K562 (cell line): Measurements from ENCODE around the gene HPS5. TPM values are rescaled to one million over a fixed set of nuclear protein-coding genes. Genes with fewer than 3 reads are reported as not detected.

Source experiments
- ATAC-seq: fragments of 200-7000 bp; cut with Tn5 transposase; 3 replicates; pipeline ENCODE4 v1.9.1; 2020; ENCODE audit warnings: moderate library complexity
- BruUV-seq: library from RNA; stranded (reverse); fragments of 400-500 nt; replicated peaks from 2 replicates; lab custom pipeline; 2021; lab: Mats Ljungman, UMichigan
- CTCF ChIA-PET: fragments of 300-600 bp; formaldehyde crosslinking; extraction: SDS; loops from one replicate; lab custom pipeline; 2021; ENCODE audit warnings: low intra/inter-chr PET ratio; lab: Yijun Ruan, JAX
- POLR2A ChIA-PET: fragments of 300-600, 350-650 bp; sonication (Branson Sonifier 250); formaldehyde crosslinking; extraction: SDS; loops from one replicate; lab custom pipeline; 2021; ENCODE audit warnings: antibody characterized with exemption, inconsistent platforms; lab: Yijun Ruan, JAX
- DNase-seq, 4 experiments: peaks; one replicate each; pipeline versions ENCODE4 v3.0.0 to v3.0.0-alpha.2; 2011 to 2018; ENCODE audit warnings: low spot score in 3 of 4, mixed read lengths in 3 of 4; ENCODE audit errors: extremely low read depth in 1 of 4
- FAIRE-seq: peaks from 2 replicates; lab custom pipeline; 2011; peaks lifted over from hg19 to GRCh38; lab: Jason Lieb, UNC
- H2AFZ ChIP-seq: 2 replicates; pipeline ENCODE4 v1.6.0; 2011; ENCODE audit warnings: low read depth, low read length, control low read depth, inconsistent platforms
- H3K27ac ChIP-seq: fragments of 200-600 bp; 3 replicates; pipeline ENCODE4 v1.8.0; 2011; ENCODE audit warnings: low read depth, mild to moderate bottlenecking, control low read depth, inconsistent platforms, low read length, moderate library complexity, mixed read lengths; ENCODE audit errors: extremely low read depth
- H3K27me3 ChIP-seq, 2 experiments: fragments of 300-600 bp in 1 of 2; 2 replicates in 1 of 2; 3 replicates in 1 of 2; pipeline versions ENCODE4 v1.6.0 to v1.8.0; 2011; ENCODE audit warnings: inconsistent platforms in 2 of 2, low read length in 2 of 2, mild to moderate bottlenecking in 1 of 2, mixed read lengths in 1 of 2, moderate library complexity in 1 of 2; ENCODE audit not compliant: control insufficient read depth in 2 of 2, insufficient read depth in 2 of 2
- H3K36me3 ChIP-seq: fragments of 300-600 bp; 3 replicates; pipeline ENCODE4 v1.8.0; 2011; ENCODE audit warnings: mild to moderate bottlenecking, low read length, inconsistent platforms; ENCODE audit not compliant: control insufficient read depth, insufficient read depth
- H3K4me1 ChIP-seq, 2 experiments: fragments of 200-600 bp in 1 of 2; replicated peaks in 1 of 2; 2 replicates in 1 of 2; 3 replicates in 1 of 2; pipeline versions ENCODE4 v1.5.1 to v1.8.0; 2011; ENCODE audit warnings: inconsistent platforms in 2 of 2, low read length in 2 of 2, mild to moderate bottlenecking in 1 of 2, mixed read lengths in 1 of 2, moderate library complexity in 1 of 2; ENCODE audit not compliant: control insufficient read depth in 2 of 2, insufficient read depth in 2 of 2
- H3K4me2 ChIP-seq: 2 replicates; pipeline ENCODE4 v1.6.1; 2011; ENCODE audit warnings: low read length, control low read depth, inconsistent platforms, mixed read lengths; ENCODE audit not compliant: insufficient read depth
- H3K4me3 ChIP-seq: fragments of 200-600 bp; sonication (generic), shearing (Covaris generic); 2 replicates; pipeline ENCODE4 v1.5.1; 2016; ENCODE audit warnings: control low read depth, inconsistent platforms
- H3K79me2 ChIP-seq: fragments of 200-600 bp; 3 replicates; pipeline ENCODE4 v1.8.0; 2011; ENCODE audit warnings: low read length, inconsistent platforms; ENCODE audit not compliant: control insufficient read depth, insufficient read depth
- H3K9ac ChIP-seq, 2 experiments: 2 replicates each; pipeline versions ENCODE4 v1.6.0 to v1.6.1; 2011; ENCODE audit warnings: low read depth in 2 of 2, low read length in 2 of 2, control low read depth in 1 of 2, inconsistent platforms in 1 of 2, mild to moderate bottlenecking in 1 of 2, mixed read lengths in 1 of 2; ENCODE audit not compliant: insufficient read depth in 1 of 2
- H3K9me1 ChIP-seq: one replicate; pipeline ENCODE4 v1.6.0; 2011; ENCODE audit warnings: inconsistent platforms, mild to moderate bottlenecking, low read length, moderate library complexity; ENCODE audit not compliant: control insufficient read depth, insufficient read depth
- H3K9me3 ChIP-seq: replicated peaks from 2 replicates; pipeline ENCODE4 v1.5.1; 2011; ENCODE audit warnings: low read depth, low read length, inconsistent platforms; ENCODE audit not compliant: control insufficient read depth, insufficient read depth
- H4K20me1 ChIP-seq: replicated peaks from 2 replicates; pipeline ENCODE4 v1.6.1; 2011; ENCODE audit warnings: low read length, inconsistent platforms, mixed read lengths; ENCODE audit not compliant: control insufficient read depth, insufficient read depth
- CREM ChIP-seq: IDR thresholded peaks from 2 replicates; pipeline ENCODE4 v1.6.1; 2014; ENCODE audit warnings: antibody characterized with exemption, low read depth
- CTCFL ChIP-seq: IDR thresholded peaks from 2 replicates; pipeline ENCODE4 v1.6.1; 2011; ENCODE audit warnings: borderline replicate concordance, low read depth, mild to moderate bottlenecking, moderate library complexity, low read length; ENCODE audit not compliant: insufficient read depth, poor library complexity, severe bottlenecking
- HDGF ChIP-seq: fragments of 450-650 bp; IDR thresholded peaks from 2 replicates; pipeline ENCODE4 v1.6.1; 2016
- KDM1A ChIP-seq, 2 experiments: fragments of 450-650 bp; IDR thresholded peaks; 2 replicates each; pipeline ENCODE4 v1.6.1; 2016; ENCODE audit warnings: mild to moderate bottlenecking in 2 of 2
- KDM2B ChIP-seq: fragments of 250-450 bp; sonication (Bioruptor Pico); IDR thresholded peaks from 2 replicates; pipeline ENCODE4 v1.8.0; 2021; ENCODE audit warnings: mild to moderate bottlenecking, moderate library complexity
- POLR2AphosphoS5 ChIP-seq: IDR thresholded peaks from 2 replicates; pipeline ENCODE4 v1.6.1; 2011; ENCODE audit warnings: mild to moderate bottlenecking, low read depth, low read length, moderate library complexity; ENCODE audit not compliant: control insufficient read depth, insufficient read depth
- RBM25 ChIP-seq: fragments of 200-400 bp; formaldehyde crosslinking; IDR thresholded peaks from 2 replicates; pipeline ENCODE4 v1.6.1; 2018; ENCODE audit warnings: low read length, low read depth, moderate library complexity; ENCODE audit not compliant: severe bottlenecking
- RFX5 ChIP-seq: IDR thresholded peaks from 2 replicates; pipeline ENCODE4 v1.6.1; 2011; ENCODE audit warnings: low read depth, mild to moderate bottlenecking, improper control_type of control experiment, low read length
- ZNF197 ChIP-seq: fragments of 200-800 bp; sonication (Bioruptor generic); IDR thresholded peaks from 2 replicates; pipeline ENCODE4 v1.6.1; 2016; ENCODE audit warnings: low read depth, missing genetic modification characterization, missing compliant biosample characterization
- WGBS: fragments of 100-300 bp; shearing (Covaris generic); methylation state at CpG from one replicate; pipeline ENCODE4 v1.1.6; 2016; ENCODE audit warnings: low coverage, mixed read lengths; ENCODE audit not compliant: insufficient coverage; ENCODE audit errors: missing lambda C conversion rate; 5-methylcytosine and 5-hydroxymethylcytosine counted together
- in situ Hi-C: fragments of 300-500 bp; cut with MboI; formaldehyde crosslinking; loops from 4 replicates; pipeline ENCODE4 v1.15.0; 2018; ENCODE audit warnings: inconsistent platforms, mixed read lengths
- intact Hi-C: fragments of 100-400 bp; cut with micrococcal nuclease; formaldehyde crosslinking; loops from 2 replicates; pipeline ENCODE4 v1.14.2; 2022
- polyA plus RNA-seq, 8 experiments: library from polyadenylated mRNA; depleted of rRNA in 4 of 8; stranded (reverse) in 5 of 8; unstranded in 3 of 8; fragments of >200 nt; fragmentation: Nextera tagmentation in 2 of 8; fragmentation: Illumina TruSeq in 1 of 8; extraction: Ambion mirVana in 2 of 8; extraction: Trizol in 1 of 8; gene quantifications; 2 replicates each; pipeline versions ENCODE4 v1.2.1 to v1.2.3, GENCODE V29; 2011 to 2014; ENCODE audit warnings: inconsistent platforms in 1 of 8, missing spikeins in 1 of 8
- total RNA-seq, 7 experiments: library from RNA; depleted of rRNA in 6 of 7; stranded (reverse); fragments of >200 nt in 6 of 7; fragmentation: Illumina TruSeq in 2 of 7; extraction: Trizol in 2 of 7; gene quantifications; 2 replicates each; pipeline versions ENCODE4 v1.2.1 to v1.2.3, GENCODE V29; 2011 to 2021; ENCODE audit warnings: low replicate concordance in 1 of 7

HPS5 gene
- total and polyA plus RNA-seq, 9 of the 15 experiments (the other 6 are each of a cell fraction or from before 2014, with no cell fraction given) = 12.2 to 28.1 (median 16.8) TPM

DNA sequence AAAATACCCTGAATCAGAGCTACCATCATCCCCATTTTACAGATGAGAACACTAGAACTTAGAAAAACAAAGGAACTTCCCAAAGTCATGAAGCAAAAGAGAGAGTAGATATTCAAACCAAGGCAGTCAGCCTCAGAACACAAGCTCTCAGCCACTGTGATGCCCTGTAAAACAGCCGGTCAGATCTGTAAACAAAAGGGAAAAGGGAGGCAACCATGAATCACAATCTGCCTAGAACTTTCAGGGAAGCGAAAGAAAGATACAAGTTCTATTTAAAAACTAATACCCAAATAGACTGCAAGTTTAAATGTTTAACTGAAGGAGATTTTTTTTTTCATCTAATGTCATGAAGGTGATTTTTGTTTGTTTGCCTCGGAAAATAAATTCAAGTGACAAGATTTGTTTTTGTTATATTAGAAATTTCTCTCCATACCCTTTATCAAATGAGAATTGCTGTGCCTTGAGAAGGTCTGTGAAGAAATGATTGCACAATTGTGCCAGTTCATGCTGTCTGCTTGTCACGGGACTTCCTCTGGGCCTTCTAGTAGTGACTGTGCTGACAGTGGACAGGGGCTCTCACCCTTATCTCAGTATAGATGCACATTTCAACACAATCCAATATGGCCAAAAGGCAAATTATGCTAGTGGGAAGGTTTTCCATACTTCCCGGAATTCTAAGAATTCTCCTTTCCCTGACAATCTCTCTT is 44.2 kb downstream of the HPS5 start (continued):
- TF ChIP-seq POLR2AphosphoS5 (no peak), RBM25 (peak; percentile 19)

DNA sequence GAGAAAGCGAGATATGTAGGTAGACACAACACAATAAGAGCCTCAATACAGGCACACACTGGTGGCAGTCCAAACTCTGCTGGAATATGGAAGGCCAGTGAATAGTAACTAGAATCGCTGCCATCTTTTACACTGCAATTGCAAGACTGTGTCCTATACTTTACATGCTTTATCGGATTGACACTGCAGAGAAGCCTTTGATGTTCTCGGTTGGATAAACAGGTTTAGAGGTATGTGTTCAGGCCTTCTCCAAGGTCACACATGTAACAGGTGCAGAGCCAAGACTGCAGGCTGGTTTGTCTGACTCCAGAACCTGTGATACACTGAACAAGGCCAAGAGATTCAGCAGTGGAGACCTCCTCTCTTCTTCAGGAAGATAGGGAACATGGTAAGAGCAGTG is 50.7 kb downstream of the HPS5 start:
- H3K36me3 ChIP-seq = no peaks in the 10 kb centered on the region
- H3K79me2 ChIP-seq = no peaks in the 10 kb centered on the region
- POLR2A ChIA-PET = no interaction called here
- FAIRE-seq (no peak), DNase-seq (no peak), ATAC-seq (no peak)
- WGBS = 2% methylated on average over 4 of the region's 4 CpGs
- H3K4me2 ChIP-seq = no peak overlapping the region
- H3K4me3 ChIP-seq = no peak overlapping the region
- H4K20me1 ChIP-seq = no peaks in the 10 kb centered on the region
- intact Hi-C loops (no loop called here), in situ Hi-C loops (no loop called here)
- BruUV-seq = no TSS peak
- H3K9ac ChIP-seq = no peak overlapping the region
- CTCF ChIA-PET = no interaction called here
- no peak overlapping the region for H2AFZ ChIP-seq
- H3K27me3 ChIP-seq = peaks cover 9 to 19% of the 10 kb centered on the region in 2 experiments; a peak in 3 of 5 replicates
- no peaks in the 10 kb centered on the region for H3K9me1 ChIP-seq
- TF ChIP-seq RFX5 = no peak
- no peak for TF ChIP-seq KDM1A (IDR thresholded peaks at IDR 0.05)
- no peak for TF ChIP-seq KDM2B (CRISPR knock-in tag)
- TF ChIP-seq ZNF197 (CRISPR knock-in tag) = no peak
- TF ChIP-seq CTCFL = no peak
- no peak for TF ChIP-seq CREM
- no peak for TF ChIP-seq HDGF
- H3K27ac ChIP-seq = no peak overlapping the region
- no peaks in the 10 kb centered on the region for H3K9me3 ChIP-seq
- H3K4me1 ChIP-seq = no peaks in the 10 kb centered on the region; a peak in 1 of 5 replicates
